H1 (cell line): ENCODE data around the gene ARID1B. TPM values are rescaled to one million over a fixed set of nuclear protein-coding genes. Genes with fewer than 3 reads are reported as not detected.

Source experiments
- CTCF ChIA-PET: fragments of 300-600 bp; sonication (Branson Sonifier 250); formaldehyde crosslinking; loops from one replicate; lab custom pipeline; 2021; ENCODE audit not compliant: partially characterized antibody; lab: Charles Lee
- POLR2A ChIA-PET: fragments of 300-600 bp; sonication (Branson Sonifier 250); formaldehyde crosslinking; loops from one replicate; lab custom pipeline; 2021; ENCODE audit warnings: inconsistent platforms; ENCODE audit not compliant: partially characterized antibody; lab: Charles Lee
- DNase-seq, 2 experiments: peaks; one replicate each; pipeline versions ENCODE4 v3.0.0 to v3.0.0-alpha.2; 2010 to 2022; ENCODE audit warnings: low spot score in 2 of 2, low read depth in 1 of 2, mixed read lengths in 1 of 2
- FAIRE-seq: peaks from 2 replicates; lab custom pipeline; 2011; peaks lifted over from hg19 to GRCh38; lab: Jason Lieb, UNC
- H2AFZ ChIP-seq: 2 replicates; pipeline ENCODE4 v1.8.1; 2012; ENCODE audit warnings: low read length, inconsistent platforms
- H2AK5ac ChIP-seq: 2 replicates; pipeline ENCODE4 v1.6.1; 2013; ENCODE audit warnings: low read depth, low read length
- H2BK120ac ChIP-seq: replicated peaks from 2 replicates; pipeline ENCODE3; 2013; ENCODE audit warnings: low read depth, low read length, inconsistent platforms
- H2BK12ac ChIP-seq: 2 replicates; pipeline ENCODE4 v1.6.1; 2013; ENCODE audit warnings: low read depth, low read length
- H2BK15ac ChIP-seq: 2 replicates; pipeline ENCODE4 v1.6.1; 2013; ENCODE audit warnings: low read length
- H2BK20ac ChIP-seq: 2 replicates; pipeline ENCODE4 v1.6.1; 2013; ENCODE audit warnings: low read length
- H2BK5ac ChIP-seq: 2 replicates; pipeline ENCODE4 v1.6.1; 2013; ENCODE audit warnings: low read depth, low read length
- H3K14ac ChIP-seq: 2 replicates; pipeline ENCODE4 v1.6.1; 2013; ENCODE audit warnings: inconsistent platforms; ENCODE audit not compliant: insufficient read length
- H3K18ac ChIP-seq: 2 replicates; pipeline ENCODE4 v1.6.1; 2013; ENCODE audit warnings: low read length; ENCODE audit errors: extremely low read depth
- H3K23ac ChIP-seq: 2 replicates; pipeline ENCODE4 v1.6.1; 2013; ENCODE audit warnings: inconsistent platforms; ENCODE audit not compliant: insufficient read length
- H3K23me2 ChIP-seq: 2 replicates; pipeline ENCODE4 v1.6.1; 2013; ENCODE audit warnings: low read depth, low read length
- H3K27ac ChIP-seq: 2 replicates; pipeline ENCODE4 v1.6.1; 2011; ENCODE audit warnings: low read depth, low read length, inconsistent platforms
- H3K27me3 ChIP-seq, 4 experiments: replicated peaks in 1 of 4; 1 replicate in 1 of 4; 2 replicates in 3 of 4; pipeline versions ENCODE4 v1.6.1 to v1.8.1; 2011 to 2013; ENCODE audit warnings: low read length in 3 of 4, mild to moderate bottlenecking in 3 of 4, inconsistent platforms in 2 of 4, mixed read lengths in 2 of 4, moderate library complexity in 1 of 4; ENCODE audit not compliant: control insufficient read depth in 3 of 4, insufficient read depth in 3 of 4; ENCODE audit errors: extremely low read depth in 1 of 4
- H3K36me3 ChIP-seq, 4 experiments: 2 replicates each; pipeline versions ENCODE4 v1.6.1 to v1.8.1; 2011 to 2013; ENCODE audit warnings: mild to moderate bottlenecking in 4 of 4, low read length in 3 of 4, moderate library complexity in 2 of 4, control low read depth in 1 of 4, inconsistent platforms in 1 of 4; ENCODE audit not compliant: insufficient read depth in 4 of 4, control insufficient read depth in 2 of 4
- H3K4ac ChIP-seq: replicated peaks from 2 replicates; pipeline ENCODE3; 2013; ENCODE audit warnings: low read length, low read depth, mixed read lengths, inconsistent platforms; ENCODE audit not compliant: insufficient read length
- H3K4me1 ChIP-seq, 4 experiments: replicated peaks in 1 of 4; 1 replicate in 1 of 4; 2 replicates in 3 of 4; pipeline versions ENCODE4 v1.6.1 to v1.8.1; 2011 to 2013; ENCODE audit warnings: low read length in 3 of 4, inconsistent platforms in 2 of 4, mixed read lengths in 1 of 4; ENCODE audit not compliant: insufficient read depth in 4 of 4, control insufficient read depth in 3 of 4
- H3K4me2 ChIP-seq, 2 experiments: 2 replicates each; pipeline versions ENCODE4 v1.6.1 to v1.8.1; 2011 to 2013; ENCODE audit warnings: low read depth in 2 of 2, low read length in 2 of 2, control low read depth in 1 of 2, inconsistent platforms in 1 of 2, mild to moderate bottlenecking in 1 of 2; ENCODE audit not compliant: insufficient read depth in 1 of 2
- H3K4me3 ChIP-seq, 4 experiments: fragments of 200-600, 300-600 bp in 1 of 4; sonication (generic), shearing (Covaris generic), sonication (Bioruptor Twin) in 1 of 4; 2 replicates each; pipeline versions ENCODE4 v1.5.1 to v1.8.1; 2011 to 2016; ENCODE audit warnings: low read length in 4 of 4, low read depth in 3 of 4, control low read depth in 2 of 4, inconsistent platforms in 2 of 4, mild to moderate bottlenecking in 2 of 4, mixed read lengths in 1 of 4, moderate library complexity in 1 of 4; ENCODE audit not compliant: insufficient read depth in 2 of 4; ENCODE audit errors: extremely low read depth in 1 of 4
- H3K56ac ChIP-seq: replicated peaks from 2 replicates; pipeline ENCODE3; 2013; ENCODE audit warnings: low read depth, mild to moderate bottlenecking, mixed read lengths, low read length, inconsistent platforms; ENCODE audit not compliant: insufficient read length
- H3K79me1 ChIP-seq: 2 replicates; pipeline ENCODE4 v1.6.1; 2013; ENCODE audit warnings: low read depth, low read length, control low read depth
- H3K79me2 ChIP-seq, 2 experiments: 2 replicates each; pipeline versions ENCODE4 v1.6.1 to v1.8.1; 2012 to 2013; ENCODE audit warnings: low read length in 2 of 2, mild to moderate bottlenecking in 2 of 2, inconsistent platforms in 1 of 2; ENCODE audit not compliant: insufficient read depth in 2 of 2, control insufficient read depth in 1 of 2
- H3K9ac ChIP-seq, 4 experiments: replicated peaks in 1 of 4; 1 replicate in 1 of 4; 2 replicates in 3 of 4; pipeline versions ENCODE4 v1.6.1 to v1.8.1; 2011 to 2013; ENCODE audit warnings: low read depth in 3 of 4, low read length in 3 of 4, control low read depth in 2 of 4, mild to moderate bottlenecking in 2 of 4, moderate library complexity in 2 of 4, inconsistent platforms in 1 of 4; ENCODE audit errors: extremely low read depth in 1 of 4
- H3K9me3 ChIP-seq, 2 experiments: 2 replicates each; pipeline versions ENCODE4 v1.6.1 to v1.8.1; 2012 to 2013; ENCODE audit warnings: mild to moderate bottlenecking in 2 of 2, moderate library complexity in 2 of 2, control low read depth in 1 of 2, inconsistent platforms in 1 of 2, low read depth in 1 of 2, low read length in 1 of 2, mixed read lengths in 1 of 2; ENCODE audit not compliant: insufficient read depth in 2 of 2
- H4K20me1 ChIP-seq, 2 experiments: replicated peaks in 1 of 2; 2 replicates each; pipeline versions ENCODE3 to v1.8.1; 2011 to 2013; ENCODE audit warnings: inconsistent platforms in 2 of 2, low read length in 2 of 2, mild to moderate bottlenecking in 1 of 2; ENCODE audit not compliant: insufficient read depth in 2 of 2, control insufficient read depth in 1 of 2
- H4K5ac ChIP-seq: 2 replicates; pipeline ENCODE4 v1.6.1; 2013; ENCODE audit warnings: low read length, low read depth, mixed read lengths, inconsistent platforms; ENCODE audit not compliant: insufficient read length
- H4K8ac ChIP-seq: 2 replicates; pipeline ENCODE4 v1.8.0; 2013; ENCODE audit warnings: mild to moderate bottlenecking, moderate library complexity, low read length, inconsistent platforms; ENCODE audit not compliant: insufficient read depth; ENCODE audit errors: extremely low read depth
- H4K91ac ChIP-seq: replicated peaks from 2 replicates; pipeline ENCODE3; 2013; ENCODE audit warnings: low read length, mixed read lengths, inconsistent platforms; ENCODE audit not compliant: insufficient read length
- CBX5 ChIP-seq: fragments of 300-800, 300-1000 bp; sonication (generic); IDR thresholded peaks from 2 replicates; pipeline ENCODE4 v1.7.1; 2016; ENCODE audit warnings: antibody characterized with exemption, low read length, low read depth
- KDM1A ChIP-seq: fragments of 200-600, 300-600 bp; sonication (generic); IDR thresholded peaks from 2 replicates; pipeline ENCODE4 v1.7.1; 2016; ENCODE audit warnings: mild to moderate bottlenecking, low read length, borderline replicate concordance
- WGBS, 2 experiments: shearing (Covaris generic) in 1 of 2; methylation state at CpG; one replicate each; pipeline versions ENCODE4 v1.1.6 to v1.1.7; 2013 to 2015; ENCODE audit warnings: low lambda C conversion rate in 2 of 2, mixed read lengths in 2 of 2, inconsistent platforms in 1 of 2, low coverage in 1 of 2, missing lambda C conversion rate in 1 of 2; ENCODE audit not compliant: insufficient replicate concordance in 2 of 2, insufficient coverage in 1 of 2, insufficient read length in 1 of 2; ENCODE audit errors: extremely low coverage in 1 of 2, missing lambda C conversion rate in 1 of 2; 5-methylcytosine and 5-hydroxymethylcytosine counted together
- polyA plus RNA-seq, 7 experiments: library from polyadenylated mRNA; depleted of rRNA in 3 of 7; stranded (reverse) in 5 of 7; unstranded in 2 of 7; fragments of >200 nt in 5 of 7; fragments of 200-250 nt in 2 of 7; gene quantifications; 1 replicate in 5 of 7; 2 replicates in 1 of 7; 4 replicates in 1 of 7; pipeline versions ENCODE4 v1.2.1 to v1.2.3, GENCODE V29; 2011 to 2013; ENCODE audit warnings: missing spikeins in 2 of 7, mixed read lengths in 2 of 7
- total RNA-seq: library from RNA; stranded (reverse); fragmentation: NEBNext Ultra II Directional; extraction: Animal tissue kit (Norgen Biotek cat#: 25700); gene quantifications from 2 replicates; pipeline ENCODE4 v1.2.1, GENCODE V29; 2021

The ARID1B gene
- total and polyA plus RNA-seq, 2 of the 8 experiments (the other 6 are each of a cell fraction or from before 2014, with no cell fraction given) = 24.3 to 70.3 TPM

DNA sequence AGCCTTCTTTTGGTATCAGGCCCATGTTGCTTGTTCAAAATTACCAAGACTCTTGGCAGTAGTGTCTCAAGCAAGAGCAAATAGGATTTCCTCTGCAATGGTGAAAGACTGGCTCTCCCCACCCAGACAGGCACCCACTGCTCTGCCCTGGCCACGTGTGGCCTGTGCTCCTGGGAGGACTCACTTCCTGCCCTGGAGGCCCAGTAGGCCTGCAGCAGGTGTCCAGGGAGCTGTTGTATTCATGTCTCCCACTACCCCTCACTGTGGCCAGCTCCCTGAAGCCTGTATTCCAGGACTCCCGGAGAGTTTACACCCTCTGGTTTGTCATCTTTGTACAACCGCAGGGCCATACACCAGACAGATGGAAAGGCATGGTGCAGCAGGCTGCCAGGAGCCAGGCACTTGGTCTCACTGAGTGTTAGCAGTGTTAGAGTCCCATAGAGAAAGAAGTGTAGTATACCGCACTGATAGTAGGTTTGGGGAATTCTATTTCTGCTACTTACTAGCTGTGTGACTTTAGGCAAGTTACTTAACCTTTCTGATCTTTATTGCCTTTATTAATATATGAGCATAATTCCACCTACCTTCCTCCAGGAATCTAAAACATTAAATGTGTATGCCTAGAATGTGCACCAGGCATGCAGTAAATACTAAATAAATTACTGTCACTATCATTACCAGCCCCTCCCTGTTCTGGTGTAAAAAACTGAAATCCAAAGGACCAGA lies 386.4 kb downstream of the ARID1B start:
- 93% methylated on average over 4 of the region's 4 CpGs; no CpG with 5 or more reads in 1 of the 2 experiments for WGBS, 2 experiments
- Histone ChIP-seq H3K4me3 (no peak overlapping the region), H4K91ac (no peak overlapping the region), H2AFZ (no peak overlapping the region), H3K14ac (no peak overlapping the region), H3K56ac (no peak overlapping the region), H3K27me3 (no peaks in the 10 kb centered on the region), H4K20me1 (no peaks in the 10 kb centered on the region), H2BK12ac (no peak overlapping the region), H3K9ac (no peak overlapping the region), H3K79me2 (no peaks in the 10 kb centered on the region), H3K18ac (no peak overlapping the region), H3K27ac (no peak overlapping the region), H2BK15ac (no peak overlapping the region), H3K79me1 (no peaks in the 10 kb centered on the region), H3K4me1 (peaks cover 0 to 5% (median under 1%) of the 10 kb centered on the region in 4 experiments; a peak in 4 of 7 replicates), H2BK5ac (no peak overlapping the region), H2BK20ac (no peak overlapping the region), H3K23ac (no peak overlapping the region), H3K9me3 (no peaks in the 10 kb centered on the region)
- POLR2A ChIA-PET = interaction anchor here (1.0 to 1.3 kb wide), 3 partner anchors 12 to 24 kb away, joined by 3 read pairs; no protein-coding TSS in a partner anchor
- no peak for DNase-seq
- CTCF ChIA-PET = interaction anchor here (0.7 to 3.0 kb wide), 11 partner anchors 8 to 609 kb away, joined by 3 to 10 read pairs (median 4); no protein-coding TSS in a partner anchor
- TF ChIP-seq KDM1A = peak; percentile 50; the same call in 1 of the 2 replicates
- TF ChIP-seq CBX5 = no peak
- TF ChIP-seq, all 59 proteins: peak for 1
- Histone ChIP-seq H2AK5ac (no peak overlapping the region), H3K36me3 (peaks cover 0 to 6% (median 0%) of the 10 kb centered on the region in 4 experiments; a peak in 2 of 8 replicates), H2BK120ac (no peak overlapping the region), H3K23me2 (no peaks in the 10 kb centered on the region), H4K5ac (no peak overlapping the region), H4K8ac (peak overlapping the region; percentile 84), H3K4ac (no peak overlapping the region), H3K4me2 (no peak overlapping the region)
- no peak for FAIRE-seq
